PC-9 (cell line): ENCODE results near the gene RHOBTB1.

Source experiments
- EZH2 ChIP-seq: fragments of 200-600 bp; sonication (generic); IDR thresholded peaks from 2 replicates; pipeline ENCODE4 v1.8.0; 2017; ENCODE audit warnings: antibody characterized with exemption, low read depth
- TF ChIP-seq, protein P1 (sequence below): fragments of 200-600 bp; sonication (generic); conservative IDR thresholded peaks from 2 replicates; pipeline ENCODE4 v1.6.1; 2017; ENCODE audit warnings: mixed run types, antibody characterized with exemption, mild to moderate bottlenecking, moderate library complexity

DNA sequence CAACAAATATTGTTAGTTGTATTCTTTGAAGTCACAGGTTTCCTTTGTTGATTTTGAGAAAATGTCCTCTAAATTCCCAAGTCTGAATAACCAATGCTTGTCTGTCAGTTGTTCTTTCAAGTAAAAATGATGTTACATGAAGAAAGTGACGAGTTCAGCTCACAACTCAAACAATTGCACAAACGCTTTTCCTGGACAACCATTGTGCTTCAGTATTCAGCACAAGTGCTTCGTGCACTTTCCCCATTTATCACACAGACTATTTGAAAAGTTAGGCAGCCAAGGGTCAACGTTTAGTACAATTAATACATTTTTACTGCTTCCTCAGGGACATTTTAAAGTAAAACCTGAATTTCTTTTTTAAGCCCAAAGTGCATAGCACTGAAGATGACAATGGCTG is 121.2 kb downstream of the RHOBTB1 start:
- TF ChIP-seq, protein P1, sequence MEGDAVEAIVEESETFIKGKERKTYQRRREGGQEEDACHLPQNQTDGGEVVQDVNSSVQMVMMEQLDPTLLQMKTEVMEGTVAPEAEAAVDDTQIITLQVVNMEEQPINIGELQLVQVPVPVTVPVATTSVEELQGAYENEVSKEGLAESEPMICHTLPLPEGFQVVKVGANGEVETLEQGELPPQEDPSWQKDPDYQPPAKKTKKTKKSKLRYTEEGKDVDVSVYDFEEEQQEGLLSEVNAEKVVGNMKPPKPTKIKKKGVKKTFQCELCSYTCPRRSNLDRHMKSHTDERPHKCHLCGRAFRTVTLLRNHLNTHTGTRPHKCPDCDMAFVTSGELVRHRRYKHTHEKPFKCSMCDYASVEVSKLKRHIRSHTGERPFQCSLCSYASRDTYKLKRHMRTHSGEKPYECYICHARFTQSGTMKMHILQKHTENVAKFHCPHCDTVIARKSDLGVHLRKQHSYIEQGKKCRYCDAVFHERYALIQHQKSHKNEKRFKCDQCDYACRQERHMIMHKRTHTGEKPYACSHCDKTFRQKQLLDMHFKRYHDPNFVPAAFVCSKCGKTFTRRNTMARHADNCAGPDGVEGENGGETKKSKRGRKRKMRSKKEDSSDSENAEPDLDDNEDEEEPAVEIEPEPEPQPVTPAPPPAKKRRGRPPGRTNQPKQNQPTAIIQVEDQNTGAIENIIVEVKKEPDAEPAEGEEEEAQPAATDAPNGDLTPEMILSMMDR, result no peak
- no peak for TF ChIP-seq EZH2
